ENCODE measurements around the gene KLRC4. TPM values are rescaled to one million over a fixed set of nuclear protein-coding genes. Genes with fewer than 3 reads are reported as not detected.

KLRC4 gene
- total RNA-seq, 1 experiment from 2014 or later = not detected

GRCh38 chr12:10374624-10375018 lies 34.9 kb downstream of the KLRC4 start:
- ChIA-PET POLR2A (no interaction called here), CTCF (no interaction called here)
- ATAC-seq (no peak), DNase-seq (ENCODE audit: low spot score) (no peak)
- H3K27ac Mint-ChIP-seq = no peak overlapping the region
- no peak overlapping the region for H3K4me3 Mint-ChIP-seq
- H3K27me3 Mint-ChIP-seq (ENCODE audit: low read depth) = no peaks in the 10 kb centered on the region
- TF ChIP-seq ZNF138 (CRISPR knock-in tag; conservative IDR thresholded peaks at IDR 0.05) (no peak), HMGXB4 (CRISPR knock-in tag; IDR thresholded peaks at IDR 0.05) (no peak), ZNF671 (CRISPR knock-in tag; IDR thresholded peaks at IDR 0.05) (no peak), TEAD4 (CRISPR knock-in tag; IDR thresholded peaks at IDR 0.05) (no peak), NR2C2 (CRISPR knock-in tag; IDR thresholded peaks at IDR 0.05) (no peak), SMAD4 (CRISPR knock-in tag; IDR thresholded peaks at IDR 0.05) (no peak), NFATC4 (CRISPR knock-in tag; IDR thresholded peaks at IDR 0.05) (no peak), E2F1 (CRISPR knock-in tag; IDR thresholded peaks at IDR 0.05) (no peak), ATF3 (CRISPR knock-in tag; conservative IDR thresholded peaks at IDR 0.05) (no peak)
- H3K36me3 Mint-ChIP-seq = no peaks in the 10 kb centered on the region
- H3K4me1 Mint-ChIP-seq = peaks cover 39% of the 10 kb centered on the region
- H3K9me3 Mint-ChIP-seq = no peaks in the 10 kb centered on the region

- ATAC-seq (peak; percentile 39; the same call in 1 of the 2 replicates), DNase-seq (ENCODE audit: low spot score) (no peak)
- Mint-ChIP-seq H3K27me3 (ENCODE audit: low read depth) (no peaks in the 10 kb centered on the region), H3K4me1 (peaks cover 51% of the 10 kb centered on the region), H3K27ac (peak overlapping the region; percentile 28; the same call in 1 of the 2 replicates), H3K4me3 (no peak overlapping the region), H3K9me3 (peaks cover 6% of the 10 kb centered on the region), H3K36me3 (peaks cover 5% of the 10 kb centered on the region)
- POLR2A ChIA-PET = no interaction called here
- CTCF ChIA-PET = no interaction called here
- no peak for TF ChIP-seq CTCF (IDR thresholded peaks at IDR 0.05)
- TF ChIP-seq MXD4 (CRISPR knock-in tag; IDR thresholded peaks at IDR 0.05; ENCODE audit: borderline replicate concordance) = no peak
- TF ChIP-seq TEAD4 (CRISPR knock-in tag; IDR thresholded peaks at IDR 0.05) = no peak
- TF ChIP-seq TEAD1 (CRISPR knock-in tag; IDR thresholded peaks at IDR 0.05) = no peak
- TF ChIP-seq FOXJ3 (CRISPR knock-in tag; IDR thresholded peaks at IDR 0.05; ENCODE audit: borderline replicate concordance) = no peak
- TF ChIP-seq ZNF532 (CRISPR knock-in tag; IDR thresholded peaks at IDR 0.05; ENCODE audit: borderline replicate concordance) = no peak
- TF ChIP-seq ZNF121 (CRISPR knock-in tag; IDR thresholded peaks at IDR 0.05) = no peak
- no peak for TF ChIP-seq CBFB (CRISPR knock-in tag; IDR thresholded peaks at IDR 0.05; ENCODE audit: low read depth)
- no peak for TF ChIP-seq ZNF281 (CRISPR knock-in tag; IDR thresholded peaks at IDR 0.05)
- no peak for TF ChIP-seq ATF6 (CRISPR knock-in tag; IDR thresholded peaks at IDR 0.05)
- TF ChIP-seq KAT7 (CRISPR knock-in tag; IDR thresholded peaks at IDR 0.05; ENCODE audit: borderline replicate concordance) = no peak
- no peak for TF ChIP-seq ETV6 (CRISPR knock-in tag; IDR thresholded peaks at IDR 0.05)
- no peak for TF ChIP-seq ERG (CRISPR knock-in tag; IDR thresholded peaks at IDR 0.05)
These were observed 37.0 kb downstream of the KLRC4 start for GRCh38 chr12:10372559-10372958.

Data from WTC11 (cell line).